SK-N-SH treated with all-trans-retinoic acid at 6 μM for 48 hours (cell line): ENCODE results near the gene TEX13A.

ENCODE experiments used
- ATAC-seq: fragments of 200-7000 bp; cut with Tn5 transposase; 3 replicates; pipeline ENCODE4 v1.9.1; 2020; ENCODE audit warnings: mild to moderate bottlenecking, moderate library complexity
- ARNTL ChIP-seq: fragments of 450-650 bp; formaldehyde crosslinking; IDR thresholded peaks from 2 replicates; pipeline ENCODE4 v1.5.0; 2020; ENCODE audit warnings: low read depth, mild to moderate bottlenecking, moderate library complexity, borderline replicate concordance
- BACH2 ChIP-seq: fragments of 250-450 bp; sonication (Bioruptor Pico); IDR thresholded peaks from 2 replicates; pipeline ENCODE4 v1.9.0; 2021; ENCODE audit warnings: mild to moderate bottlenecking, borderline replicate concordance
- CREB5 ChIP-seq: fragments of 250-450 bp; sonication (Bioruptor Pico); IDR thresholded peaks from 2 replicates; pipeline ENCODE4 v1.5.1; 2020; ENCODE audit warnings: low read depth, mild to moderate bottlenecking, moderate library complexity
- CSDC2 ChIP-seq: fragments of 250-450 bp; sonication (Bioruptor Pico); IDR thresholded peaks from 2 replicates; pipeline ENCODE4 v1.5.0; 2020; ENCODE audit warnings: mild to moderate bottlenecking, moderate library complexity
- ESRRG ChIP-seq: fragments of 250-450 bp; sonication (Bioruptor Pico); IDR thresholded peaks from 2 replicates; pipeline ENCODE4 v1.6.1; 2021; ENCODE audit warnings: mild to moderate bottlenecking
- GLIS3 ChIP-seq: fragments of 250-450 bp; sonication (Bioruptor Pico); IDR thresholded peaks from 2 replicates; pipeline ENCODE4 v1.5.0; 2020; ENCODE audit warnings: mild to moderate bottlenecking, moderate library complexity
- ISL1 ChIP-seq: fragments of 250-450 bp; sonication (Bioruptor Pico); IDR thresholded peaks from 2 replicates; pipeline ENCODE4 v2.1.2; 2022; ENCODE audit warnings: mild to moderate bottlenecking, moderate library complexity
- PATZ1 ChIP-seq: fragments of 250-450 bp; sonication (Bioruptor Pico); IDR thresholded peaks from 2 replicates; pipeline ENCODE4 v1.8.0; 2020; ENCODE audit warnings: mild to moderate bottlenecking, moderate library complexity, borderline replicate concordance
- PPARA ChIP-seq: fragments of 250-450 bp; sonication (Bioruptor Pico); IDR thresholded peaks from 2 replicates; pipeline ENCODE4 v1.5.0; 2020; ENCODE audit warnings: mild to moderate bottlenecking, borderline replicate concordance
- RARB ChIP-seq: fragments of 250-450 bp; sonication (Bioruptor Pico); IDR thresholded peaks from 2 replicates; pipeline ENCODE4 v1.8.0; 2021; ENCODE audit warnings: mild to moderate bottlenecking, moderate library complexity
- SNAI2 ChIP-seq: fragments of 250-450 bp; sonication (Bioruptor Pico); IDR thresholded peaks from 2 replicates; pipeline ENCODE4 v1.5.0; 2020; ENCODE audit warnings: mild to moderate bottlenecking, moderate library complexity
- TCF4 ChIP-seq: fragments of 250-450 bp; sonication (Bioruptor Pico); IDR thresholded peaks from 2 replicates; pipeline ENCODE4 v1.8.0; 2021; ENCODE audit warnings: mild to moderate bottlenecking, moderate library complexity, borderline replicate concordance
- TOX ChIP-seq: fragments of 250-450 bp; sonication (Bioruptor Pico); IDR thresholded peaks from 2 replicates; pipeline ENCODE4 v1.8.0; 2021; ENCODE audit warnings: mild to moderate bottlenecking, moderate library complexity, borderline replicate concordance
- ZC3H10 ChIP-seq: fragments of 250-450 bp; sonication (Bioruptor Pico); IDR thresholded peaks from 2 replicates; pipeline ENCODE4 v1.5.1; 2021; ENCODE audit warnings: mild to moderate bottlenecking, moderate library complexity
- ZFP3 ChIP-seq: fragments of 250-450 bp; sonication (Bioruptor Pico); IDR thresholded peaks from 2 replicates; pipeline ENCODE4 v1.5.0; 2020; ENCODE audit warnings: mild to moderate bottlenecking, moderate library complexity
- ZFP30 ChIP-seq: fragments of 450-650 bp; formaldehyde crosslinking; IDR thresholded peaks from 2 replicates; pipeline ENCODE4 v1.5.0; 2022; ENCODE audit warnings: mild to moderate bottlenecking, moderate library complexity
- ZNF565 ChIP-seq: fragments of 450-650 bp; formaldehyde crosslinking; conservative IDR thresholded peaks from 2 replicates; pipeline ENCODE4 v1.5.0; 2020; ENCODE audit warnings: low read depth, mild to moderate bottlenecking, moderate library complexity
- ZNF70 ChIP-seq: fragments of 450-650 bp; formaldehyde crosslinking; IDR thresholded peaks from 2 replicates; pipeline ENCODE4 v1.5.0; 2020; ENCODE audit warnings: mild to moderate bottlenecking, moderate library complexity
- ZNF8 ChIP-seq: fragments of 450-650 bp; formaldehyde crosslinking; IDR thresholded peaks from 2 replicates; pipeline ENCODE4 v1.5.0; 2020; ENCODE audit warnings: mild to moderate bottlenecking, moderate library complexity
- TF ChIP-seq, protein P1 (sequence below): fragments of 250-450 bp; sonication (Bioruptor Pico); IDR thresholded peaks from 2 replicates; pipeline ENCODE4 v1.5.1; 2021; ENCODE audit warnings: mild to moderate bottlenecking, moderate library complexity

Gene TEX13A

DNA sequence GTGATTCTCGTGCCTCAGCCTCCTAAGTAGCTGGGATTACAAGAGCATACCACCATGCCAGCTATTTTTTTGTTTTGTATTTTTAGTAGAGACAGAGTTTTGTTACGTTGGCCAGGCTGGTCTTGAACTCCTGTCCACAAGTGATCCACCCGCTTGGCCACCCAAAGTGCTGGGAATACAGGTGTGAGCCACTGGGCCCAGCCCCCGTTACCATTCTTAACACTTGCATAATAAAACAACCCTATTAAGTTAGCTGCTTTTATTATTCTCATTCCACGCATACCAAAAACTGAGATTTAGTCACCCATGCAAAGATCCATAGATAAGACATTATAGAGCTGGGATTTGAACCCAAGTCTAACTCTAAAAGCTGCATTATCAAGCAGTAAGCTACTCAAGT lies 6.0 kb upstream of the TEX13A start (continued):
- TF ChIP-seq PATZ1 (no peak), ISL1 (CRISPR knock-in tag) (no peak), TOX (no peak)

GRCh38 chrX:105221374-105221773 lies 880 bp upstream of the TEX13A start:
- TF ChIP-seq PPARA (CRISPR knock-in tag) (no peak), ESRRG (CRISPR knock-in tag) (no peak), ZFP3 (CRISPR knock-in tag) (no peak), ZFP30 (CRISPR knock-in tag) (no peak), CREB5 (CRISPR knock-in tag) (no peak), SNAI2 (CRISPR knock-in tag) (no peak), RARB (CRISPR knock-in tag) (no peak), ISL1 (CRISPR knock-in tag) (no peak), ZNF70 (CRISPR knock-in tag) (no peak), PATZ1 (no peak), BACH2 (CRISPR knock-in tag) (no peak), CSDC2 (CRISPR knock-in tag) (no peak), GLIS3 (CRISPR knock-in tag) (no peak), ZNF8 (CRISPR knock-in tag) (no peak), TCF4 (no peak), ZNF565 (CRISPR knock-in tag) (no peak)
- TF ChIP-seq, protein P1, sequence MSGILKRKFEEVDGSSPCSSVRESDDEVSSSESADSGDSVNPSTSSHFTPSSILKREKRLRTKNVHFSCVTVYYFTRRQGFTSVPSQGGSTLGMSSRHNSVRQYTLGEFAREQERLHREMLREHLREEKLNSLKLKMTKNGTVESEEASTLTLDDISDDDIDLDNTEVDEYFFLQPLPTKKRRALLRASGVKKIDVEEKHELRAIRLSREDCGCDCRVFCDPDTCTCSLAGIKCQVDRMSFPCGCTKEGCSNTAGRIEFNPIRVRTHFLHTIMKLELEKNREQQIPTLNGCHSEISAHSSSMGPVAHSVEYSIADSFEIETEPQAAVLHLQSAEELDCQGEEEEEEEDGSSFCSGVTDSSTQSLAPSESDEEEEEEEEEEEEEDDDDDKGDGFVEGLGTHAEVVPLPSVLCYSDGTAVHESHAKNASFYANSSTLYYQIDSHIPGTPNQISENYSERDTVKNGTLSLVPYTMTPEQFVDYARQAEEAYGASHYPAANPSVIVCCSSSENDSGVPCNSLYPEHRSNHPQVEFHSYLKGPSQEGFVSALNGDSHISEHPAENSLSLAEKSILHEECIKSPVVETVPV = no peak
- no peak for ATAC-seq

GRCh38 chrX:105219454-105220401 lies 766 bp downstream of the TEX13A start:
- no peak for ATAC-seq
- no peak for TF ChIP-seq ISL1 (CRISPR knock-in tag)
- TF ChIP-seq ZNF8 (CRISPR knock-in tag) = no peak
- no peak for TF ChIP-seq ZFP3 (CRISPR knock-in tag)

DNA sequence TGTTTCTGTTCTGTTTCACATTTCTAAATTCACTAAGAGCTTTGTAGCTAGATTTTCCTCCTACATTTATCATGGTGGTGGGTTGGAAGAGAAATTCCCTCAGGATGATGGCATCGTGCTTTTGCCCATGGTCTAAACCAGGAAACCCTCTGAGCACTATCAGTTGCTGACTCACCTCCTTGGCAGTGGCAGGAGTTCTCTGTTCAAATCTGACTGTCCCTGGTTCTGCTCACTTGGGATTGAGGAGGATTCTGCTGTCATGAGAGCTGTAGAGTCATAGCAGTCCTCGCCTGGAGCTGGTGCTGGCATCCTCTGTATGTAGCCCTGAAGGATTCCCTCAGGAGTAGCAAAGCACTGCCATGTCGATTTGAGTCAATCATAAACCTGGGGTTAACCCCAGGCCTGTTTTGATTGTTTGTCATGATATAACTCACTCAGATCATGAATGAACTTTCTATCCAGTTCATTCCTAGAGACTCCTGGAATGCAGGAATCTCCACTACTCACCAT lies 9.4 kb downstream of the TEX13A start:
- no peak for ATAC-seq
- TF ChIP-seq ESRRG (CRISPR knock-in tag) = no peak
- no peak for TF ChIP-seq ZNF8 (CRISPR knock-in tag)
- TF ChIP-seq BACH2 (CRISPR knock-in tag) = no peak
- TF ChIP-seq GLIS3 (CRISPR knock-in tag) = no peak
- TF ChIP-seq ZNF70 (CRISPR knock-in tag) = no peak
- TF ChIP-seq RARB (CRISPR knock-in tag) = no peak
- no peak for TF ChIP-seq ARNTL
- no peak for TF ChIP-seq PPARA (CRISPR knock-in tag)
- no peak for TF ChIP-seq CREB5 (CRISPR knock-in tag)
- TF ChIP-seq ZFP30 (CRISPR knock-in tag) = no peak
- no peak for TF ChIP-seq ZC3H10 (CRISPR knock-in tag)
- TF ChIP-seq, all 23 proteins: peak for 0
